Lung microvascular endothelial cell (primary cell): ENCODE data around the gene KRTAP29-1. TPM values are rescaled to one million over a fixed set of nuclear protein-coding genes. Genes with fewer than 3 reads are reported as not detected.
"Not testable (repeated sequence)": the region's sequence is repeated elsewhere in the genome, so short reads cannot be mapped to it uniquely, and the experiment has no call there.

Source experiments
- DNase-seq, 2 donors: peaks; one replicate each; pipeline versions ENCODE4 v3.0.0 to v3.0.0-alpha.2; 2010; ENCODE audit warnings: low read depth in 2 of 2
- total RNA-seq: library from RNA; depleted of rRNA; stranded (reverse); fragments of >200 nt; gene quantifications from 2 replicates; pipeline ENCODE4 v1.2.1, GENCODE V29; 2014

Gene KRTAP29-1
- total RNA-seq, 1 donor from 2014 or later: not detected

GRCh38 chr17:41301204-41301790 lies 1.4 kb downstream of the KRTAP29-1 start:
- no peak for DNase-seq

- DNase-seq: no peak
These were observed 4.1 kb downstream of the KRTAP29-1 start for GRCh38 chr17:41298458-41299135.

GRCh38 chr17:41296846-41297245 lies 5.8 kb downstream of the KRTAP29-1 start:
- no peak for DNase-seq

GRCh38 chr17:41294016-41294415 lies 8.6 kb downstream of the KRTAP29-1 start:
- DNase-seq: no peak

GRCh38 chr17:41287050-41287449 lies 15.6 kb downstream of the KRTAP29-1 start:
- DNase-seq: no peak

- no peak for DNase-seq
These were observed 18.1 kb downstream of the KRTAP29-1 start for GRCh38 chr17:41284546-41284945.

- no peak for DNase-seq
These were observed 18.6 kb downstream of the KRTAP29-1 start for GRCh38 chr17:41284043-41284442.

- no peak for DNase-seq
These were observed 24.3 kb downstream of the KRTAP29-1 start for GRCh38 chr17:41278176-41278955.

- DNase-seq: not testable (repeated sequence)
These were observed 26.9 kb downstream of the KRTAP29-1 start, which contains the start of gene KRTAP9-7 for GRCh38 chr17:41275648-41276190. Gene KRTAP9-7, plus strand, starts transcription at chr17:41275698. Its CDS starts 0 bp downstream, at chr17:41275698.

GRCh38 chr17:41271858-41272257 lies 30.8 kb downstream of the KRTAP29-1 start:
- DNase-seq: no peak

- DNase-seq: not testable (repeated sequence)
These were observed 31.3 kb downstream of the KRTAP29-1 start for GRCh38 chr17:41271323-41271722.

- DNase-seq: no peak
These were observed 34.9 kb downstream of the KRTAP29-1 start for GRCh38 chr17:41267711-41268110.

GRCh38 chr17:41265078-41265477 lies 37.6 kb downstream of the KRTAP29-1 start, which contains the start of gene KRTAP9-6:
Gene KRTAP9-6, plus strand, starts transcription at chr17:41265378. Its CDS starts 0 bp downstream, at chr17:41265378.
- no peak for DNase-seq

- DNase-seq: no peak
These were observed 38.1 kb downstream of the KRTAP29-1 start for GRCh38 chr17:41264599-41264998.

- no peak for DNase-seq
These were observed 39.4 kb downstream of the KRTAP29-1 start for GRCh38 chr17:41263212-41263611.

GRCh38 chr17:41258406-41258805 lies 44.2 kb downstream of the KRTAP29-1 start:
- no peak for DNase-seq

GRCh38 chr17:41256291-41256685 lies 46.4 kb downstream of the KRTAP29-1 start:
- DNase-seq: no peak

GRCh38 chr17:41255381-41256290 lies 47.0 kb downstream of the KRTAP29-1 start, which contains the start of gene KRTAP9-9:
Gene KRTAP9-9, plus strand, starts transcription at chr17:41255384.
- not testable (repeated sequence) for DNase-seq

- no peak for DNase-seq
These were observed 47.8 kb downstream of the KRTAP29-1 start for GRCh38 chr17:41254861-41255260.
